ENCODE results near the gene SSB.
A peak's percentile ranks its signal among the peaks of the same experiment; 100 is the strongest.
"Not testable (repeated sequence)": the region's sequence is repeated elsewhere in the genome, so short reads cannot be mapped to it uniquely, and the experiment has no call there.

The SSB gene

DNA sequence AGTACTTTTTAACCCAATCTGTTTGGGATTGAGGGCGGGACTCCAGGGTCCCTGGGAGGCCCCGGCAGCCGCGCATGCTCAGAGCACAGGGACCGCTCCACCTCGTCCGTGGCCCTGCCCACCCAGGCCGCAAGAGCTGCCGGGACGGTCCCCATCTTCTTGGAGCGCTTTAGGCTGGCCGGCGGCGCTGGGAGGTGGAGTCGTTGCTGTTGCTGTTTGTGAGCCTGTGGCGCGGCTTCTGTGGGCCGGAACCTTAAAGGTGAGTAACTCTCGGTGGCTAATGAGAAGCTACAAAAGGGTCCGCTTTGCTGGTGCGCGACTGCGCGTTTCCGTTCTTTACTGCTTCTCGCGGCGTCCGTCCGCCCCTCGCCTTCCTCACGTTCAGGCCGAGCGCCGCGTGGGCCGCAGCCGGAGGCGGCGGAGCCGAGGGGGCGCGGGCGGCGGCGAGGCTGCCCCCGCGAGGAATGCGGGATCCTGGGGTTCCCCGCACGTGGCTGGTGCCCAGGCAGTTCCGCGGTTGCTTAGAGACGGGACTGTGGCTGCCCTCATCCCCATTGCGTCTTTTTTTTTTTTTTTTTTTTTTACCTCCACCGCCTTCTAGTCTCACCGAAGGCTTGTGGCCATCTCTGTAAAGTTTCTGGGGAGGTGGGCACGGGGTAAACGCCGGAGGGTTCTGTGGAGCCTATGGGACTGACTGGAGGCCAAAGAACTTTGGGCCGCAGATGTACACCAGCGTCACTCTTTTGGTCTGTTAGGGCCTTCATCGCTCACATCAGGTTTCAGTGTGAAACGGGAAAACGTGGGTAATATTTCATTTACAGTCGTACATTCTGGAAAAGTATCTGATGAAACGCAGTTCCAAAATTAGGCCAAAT is at the start of gene SSB:
SSB (plus strand) TSS at position 154 of the 875 bp plus-strand sequence. CDS start 2,090 bp downstream, outside the sequence.
- DNase-seq, result peak; percentile 85

DNA sequence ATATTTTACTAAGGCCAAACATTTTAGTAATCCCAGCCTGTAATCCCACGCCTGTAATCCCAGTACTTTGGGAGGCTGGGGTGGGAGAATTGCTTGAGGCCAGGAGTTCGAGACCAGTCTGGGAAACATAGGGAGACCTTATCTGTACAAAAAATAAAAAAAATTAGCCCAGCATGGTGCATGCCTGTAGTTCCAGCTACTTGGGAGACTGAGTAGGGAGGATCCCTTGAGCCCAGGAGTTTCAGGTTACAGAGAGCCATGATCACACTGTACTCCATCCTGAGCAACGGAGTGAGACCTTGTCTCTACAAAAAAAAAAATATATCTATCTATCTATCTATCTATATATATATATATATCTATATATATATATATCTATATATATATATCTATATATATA is 45.9 kb upstream of the SSB start:
- DNase-seq, result no peak

DNA sequence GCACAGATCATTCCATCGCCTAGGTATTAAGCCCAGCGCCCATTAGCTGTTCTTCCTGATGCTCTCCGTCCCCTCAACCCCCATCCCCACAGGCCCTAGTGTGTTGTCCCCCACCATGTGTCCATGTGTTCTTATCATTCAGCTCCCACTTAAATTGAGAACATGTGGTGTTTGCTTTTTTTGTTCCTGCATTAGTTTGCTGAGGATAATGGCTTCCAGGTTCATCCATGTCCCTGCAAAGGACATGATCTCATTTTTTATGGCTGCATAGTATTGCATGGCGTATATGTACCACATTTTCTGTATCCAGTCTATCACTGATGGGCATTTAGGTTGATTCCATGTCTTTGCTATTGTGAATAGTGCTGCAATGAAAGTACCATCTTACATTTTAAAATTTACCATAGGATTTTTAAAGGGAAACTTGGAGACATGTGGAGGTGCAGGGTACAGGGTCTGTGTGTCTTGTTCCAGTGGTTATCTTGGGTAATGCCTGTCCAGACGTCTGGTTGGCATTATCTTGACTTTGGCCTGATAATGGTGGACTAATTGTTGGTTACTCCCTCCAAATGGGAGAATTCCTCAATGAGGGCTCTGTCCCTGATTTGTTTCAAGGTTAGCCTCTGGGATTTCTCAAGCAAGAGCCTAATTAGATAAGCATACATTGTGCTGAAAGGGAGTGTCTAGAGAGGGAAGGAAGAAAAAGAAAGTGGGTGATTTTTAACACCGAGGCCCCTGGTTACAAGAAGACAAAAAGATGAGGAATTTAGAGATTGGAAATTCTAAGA is 43.4 kb upstream of the SSB start:
- DNase-seq, result no peak

DNA sequence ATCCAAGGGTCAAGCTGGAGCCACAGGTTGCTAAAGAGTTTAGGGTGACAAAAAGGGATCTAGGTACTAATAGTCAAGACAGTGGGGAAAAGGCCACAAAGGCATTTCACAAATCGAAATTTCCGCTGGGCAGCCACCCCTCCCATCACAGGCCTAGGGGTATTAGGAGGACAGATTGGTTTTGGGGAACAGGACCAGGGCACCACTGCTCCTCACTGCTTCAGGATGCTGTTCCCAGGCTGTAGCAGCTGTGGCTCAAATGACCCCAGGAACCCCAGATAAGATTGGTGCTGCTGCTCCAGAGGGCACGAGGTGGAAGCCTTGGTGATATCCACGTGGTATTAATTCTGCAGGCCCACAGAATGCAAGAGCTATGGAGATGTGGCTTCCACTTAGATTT is 42.3 kb upstream of the SSB start:
- DNase-seq, result no peak

DNA sequence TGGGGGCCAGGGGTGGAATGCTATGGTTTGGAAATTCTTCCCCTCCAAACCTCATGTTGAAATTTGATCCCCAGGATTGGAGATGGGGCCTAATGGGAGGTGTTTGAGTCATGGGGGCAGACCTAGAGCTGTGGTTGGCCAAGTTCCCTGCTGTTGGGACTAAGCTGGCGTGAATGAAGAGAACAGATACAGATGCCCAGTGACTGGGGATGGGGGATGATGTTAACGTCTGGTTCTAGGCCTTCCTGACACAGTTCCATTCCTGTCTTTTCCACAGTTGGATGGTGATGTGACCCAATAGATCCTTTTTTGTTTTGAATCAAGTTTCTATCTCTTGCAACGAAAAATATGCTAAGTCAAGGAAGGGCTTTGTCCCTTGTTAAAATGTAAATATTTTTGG is 41.3 kb upstream of the SSB start:
- no peak for DNase-seq

DNA sequence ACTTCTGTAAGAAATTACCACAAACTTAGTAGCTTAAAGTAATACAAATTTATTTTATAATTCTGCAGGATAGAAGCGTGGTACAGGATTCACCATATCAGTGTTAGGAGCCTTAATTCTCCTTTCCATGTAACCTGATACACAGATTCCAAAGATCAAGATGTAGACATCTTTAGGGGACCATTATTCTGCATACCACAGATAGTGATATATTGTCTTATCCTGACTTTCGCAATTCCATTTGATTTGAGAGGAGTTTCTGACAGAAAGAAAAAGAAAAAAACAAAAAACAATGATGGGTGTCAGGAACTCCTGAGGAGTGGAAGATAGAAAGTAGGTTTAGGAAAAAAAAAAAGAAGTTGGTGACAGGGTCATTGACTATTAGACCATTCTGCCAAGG is 40.9 kb upstream of the SSB start:
- no peak for DNase-seq

DNA sequence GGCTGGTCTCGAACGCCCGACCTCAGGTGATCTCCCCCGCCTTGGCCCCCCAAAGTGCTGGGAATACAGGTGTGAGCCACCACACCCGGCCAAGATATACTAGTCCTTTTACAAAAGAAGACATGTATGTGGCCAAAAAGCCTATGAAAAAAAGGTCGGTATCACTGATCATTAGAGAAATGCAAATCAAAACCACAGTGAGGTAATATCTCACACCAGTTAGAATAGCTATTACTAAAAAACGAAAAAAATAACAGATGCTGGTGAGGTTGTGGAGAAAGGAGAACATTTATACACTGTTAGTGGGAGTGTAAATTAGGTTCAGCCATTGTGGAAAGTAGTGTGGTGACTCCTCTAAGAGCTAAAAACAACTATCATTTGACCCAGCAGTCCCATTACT is 38.7 kb upstream of the SSB start:
- DNase-seq, result no peak

DNA sequence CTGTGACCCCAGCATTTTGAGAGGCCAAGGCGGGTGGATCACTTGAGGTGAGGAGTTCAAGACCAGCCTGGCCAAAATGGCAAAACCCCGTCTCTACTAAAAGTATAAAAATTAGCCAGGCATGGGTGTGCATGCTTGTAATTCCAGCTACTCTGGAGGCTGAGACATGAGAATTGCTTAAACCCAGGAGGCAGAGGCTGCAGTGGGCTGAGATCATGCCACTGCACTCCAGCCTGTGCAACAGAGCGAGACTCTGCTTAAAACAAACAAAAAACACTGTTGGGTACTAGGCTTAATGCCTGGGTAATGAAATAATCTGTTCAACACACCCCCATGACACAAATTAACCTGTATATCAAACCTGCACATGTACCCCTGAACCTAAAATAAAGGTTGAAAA is 37.9 kb upstream of the SSB start:
- DNase-seq, result not testable (repeated sequence)

DNA sequence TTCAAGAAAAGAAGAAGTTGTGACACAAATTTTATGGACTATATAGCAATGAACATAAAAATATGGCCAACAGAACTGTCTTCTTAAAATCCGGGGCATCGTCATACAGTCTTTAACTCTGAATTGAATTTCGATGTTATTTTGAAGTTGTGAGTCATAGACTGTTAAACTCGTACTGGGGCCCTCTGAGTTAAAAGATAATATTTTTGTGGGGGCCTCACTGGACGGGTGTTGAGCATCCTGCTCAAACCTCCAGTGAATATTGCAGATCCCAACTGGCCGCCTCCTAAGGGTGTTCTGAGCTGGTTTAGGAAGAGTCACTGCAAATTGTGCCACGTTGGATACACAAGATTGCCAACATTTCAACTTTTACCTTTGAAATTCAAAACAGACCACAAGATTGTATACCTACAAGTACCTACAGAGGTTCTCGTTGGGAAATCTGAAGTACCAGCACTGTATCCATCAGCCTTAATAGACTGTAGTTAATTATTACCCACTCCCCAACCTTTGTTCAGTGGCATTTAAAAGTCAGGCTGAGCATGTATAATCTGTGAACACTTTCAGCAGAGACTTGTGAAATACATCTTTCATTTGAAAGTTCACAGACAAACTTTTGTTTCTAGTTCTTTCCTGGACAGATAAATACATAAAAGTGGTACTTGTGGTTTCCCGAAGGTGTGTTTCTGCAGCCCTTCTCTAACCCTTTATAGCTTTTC is 37.3 kb upstream of the SSB start:
- no peak for DNase-seq

DNA sequence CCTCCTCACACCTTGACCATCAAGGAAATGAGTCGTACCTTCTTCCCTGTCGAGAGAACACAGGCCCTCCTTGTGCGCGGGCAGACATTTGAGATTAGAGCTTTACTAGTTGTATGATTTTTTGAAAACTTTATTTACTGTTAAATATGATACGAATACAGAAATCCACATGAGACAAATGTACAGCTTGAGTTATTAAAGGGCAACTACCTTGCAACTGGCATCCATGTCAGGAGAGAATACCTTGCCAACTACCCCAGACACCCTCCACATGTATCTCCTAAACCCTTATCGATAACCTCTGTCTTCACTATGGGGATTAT is 36.7 kb upstream of the SSB start:
- DNase-seq, result no peak

DNA sequence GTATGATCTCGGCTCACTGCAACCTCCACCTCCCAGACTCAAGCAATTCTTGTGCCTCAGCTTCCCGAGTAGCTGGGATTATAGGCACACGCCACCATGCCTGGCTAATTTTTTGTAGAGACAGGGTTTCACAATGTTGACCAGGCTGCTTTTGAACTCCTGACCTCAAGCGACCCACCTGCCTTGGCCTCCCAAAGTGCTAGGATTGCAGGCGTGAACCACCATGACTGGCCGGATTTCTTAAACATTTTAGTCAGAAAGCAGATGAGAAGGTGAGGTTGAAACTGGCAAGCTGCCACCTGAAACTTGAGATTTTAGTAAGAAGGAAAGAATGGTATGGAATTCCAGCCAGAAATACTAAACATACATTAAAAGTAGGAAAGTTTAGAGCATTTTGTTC is 33.1 kb upstream of the SSB start:
- DNase-seq, result no peak

DNA sequence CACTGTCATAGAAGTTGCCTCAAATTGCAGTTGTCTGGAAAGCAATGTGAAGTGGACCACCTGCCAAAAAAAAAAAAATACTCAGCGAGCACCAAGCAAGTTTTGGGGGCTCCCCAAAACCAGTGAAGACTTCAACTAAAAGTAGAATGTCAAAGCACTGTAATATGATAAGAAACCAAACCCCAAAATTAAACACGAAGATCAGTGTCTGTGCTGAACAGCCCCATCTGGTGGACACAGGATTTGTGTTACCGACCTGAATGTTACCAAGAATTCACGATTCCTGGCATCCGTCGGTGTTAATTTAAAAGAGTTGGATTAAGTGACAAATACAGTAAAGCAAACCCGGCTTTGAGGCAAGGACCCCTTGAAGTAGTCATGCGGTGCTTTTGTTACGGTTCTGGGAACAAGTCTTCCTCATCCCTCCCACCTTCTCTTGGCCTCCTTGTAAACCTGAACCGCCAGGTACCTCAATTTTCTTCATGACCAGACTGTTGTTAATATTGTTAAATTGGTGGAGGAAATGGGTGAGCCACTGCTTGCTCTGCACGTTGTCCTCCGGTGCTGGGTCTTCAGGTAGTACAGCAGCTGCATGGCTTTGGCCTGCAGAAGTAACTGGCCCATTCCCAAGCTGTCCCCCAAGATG is 31.3 kb upstream of the SSB start:
- no peak for DNase-seq

DNA sequence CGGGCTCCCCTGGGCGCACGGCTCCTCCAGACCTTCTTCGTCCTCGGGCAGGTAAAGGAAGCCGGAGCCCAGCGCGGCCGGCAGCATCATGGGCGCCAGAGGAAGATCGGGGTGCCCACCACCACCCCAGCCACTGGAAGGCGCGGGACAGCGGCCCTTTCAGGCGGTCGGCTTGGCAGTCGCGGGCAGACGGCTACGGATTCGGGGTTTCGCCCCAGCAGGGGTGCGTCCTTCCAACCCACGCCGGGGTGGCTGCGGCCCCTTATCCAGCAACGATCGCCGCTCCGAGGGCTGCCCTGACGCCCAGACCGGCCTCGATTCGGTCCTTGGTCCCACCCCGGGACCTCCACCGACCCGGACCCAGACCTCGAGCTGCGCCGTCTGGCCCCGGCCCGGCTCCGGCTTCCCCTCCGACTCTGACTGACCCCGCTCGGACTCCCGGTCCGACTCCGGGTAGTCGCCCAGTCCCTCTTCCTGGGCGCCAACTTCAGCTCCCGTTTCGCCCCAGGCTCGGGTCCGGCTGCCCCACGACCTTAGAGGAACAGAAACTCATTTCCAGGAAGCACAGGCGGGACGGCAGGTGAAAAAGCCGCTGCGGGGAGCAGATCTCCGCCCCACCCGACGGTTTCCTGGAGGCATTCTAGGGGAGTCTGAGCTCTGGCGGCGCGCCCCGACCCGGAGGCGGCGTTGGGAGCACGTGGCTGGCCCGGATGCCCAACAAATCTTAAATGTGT is 30.2 kb upstream of the SSB start:
- DNase-seq, result no peak

DNA sequence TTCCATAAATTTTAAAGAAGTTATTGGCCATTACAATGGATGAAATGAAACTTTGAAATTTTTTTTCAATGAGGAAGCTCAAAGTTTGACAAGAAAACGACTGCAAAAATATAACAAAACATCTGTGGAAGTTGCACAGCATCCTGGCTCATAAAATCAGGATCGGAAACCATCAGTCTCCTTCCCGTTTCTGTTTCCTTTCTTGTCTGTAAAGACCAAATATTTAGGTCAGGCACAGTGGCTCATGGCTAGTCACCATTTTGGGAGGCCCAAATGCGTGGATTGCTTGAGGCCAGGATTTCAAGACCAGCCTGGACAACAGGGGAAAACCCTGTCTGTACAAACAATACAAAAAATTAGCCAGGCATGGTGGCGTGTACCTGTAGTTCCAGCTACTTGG is 27.6 kb upstream of the SSB start:
- DNase-seq, result no peak

DNA sequence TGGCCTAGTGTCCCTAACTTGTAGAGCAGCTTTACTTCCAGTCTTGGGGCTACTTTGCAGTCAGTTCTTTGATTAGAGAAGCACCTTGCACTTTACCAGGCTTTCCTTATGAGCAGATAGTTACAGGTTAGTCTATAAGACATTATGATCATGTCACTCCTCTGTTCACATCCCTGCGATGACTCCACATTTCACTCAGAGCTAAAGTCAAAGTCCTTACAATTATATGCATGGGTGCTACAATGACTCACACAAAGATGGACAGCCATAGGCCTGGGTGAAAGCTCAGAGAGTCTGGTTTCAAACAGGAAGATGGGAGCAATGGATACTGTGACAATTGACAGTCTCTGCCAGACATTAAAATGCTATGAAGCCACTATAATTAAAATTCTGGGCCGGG is 27.1 kb upstream of the SSB start:
- DNase-seq, result no peak

DNA sequence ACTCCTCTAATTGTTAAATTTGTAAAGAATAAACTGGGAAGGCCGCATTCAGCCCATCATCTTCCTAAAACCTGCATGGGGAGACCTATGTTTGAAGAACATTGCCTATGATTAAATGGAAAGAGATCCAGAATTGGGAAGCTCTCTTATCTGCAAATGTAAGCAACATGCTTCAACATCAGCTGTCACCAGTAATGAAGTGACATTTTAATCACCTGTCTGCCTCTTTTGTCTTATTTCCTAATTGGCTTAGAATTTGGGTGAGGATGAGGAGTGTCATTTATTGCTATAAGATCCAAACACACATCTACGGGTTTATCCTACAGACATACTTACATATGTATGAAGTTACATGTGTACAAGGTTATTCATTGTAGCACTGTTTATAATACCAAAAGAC is 26.0 kb upstream of the SSB start:
- DNase-seq, result no peak

DNA sequence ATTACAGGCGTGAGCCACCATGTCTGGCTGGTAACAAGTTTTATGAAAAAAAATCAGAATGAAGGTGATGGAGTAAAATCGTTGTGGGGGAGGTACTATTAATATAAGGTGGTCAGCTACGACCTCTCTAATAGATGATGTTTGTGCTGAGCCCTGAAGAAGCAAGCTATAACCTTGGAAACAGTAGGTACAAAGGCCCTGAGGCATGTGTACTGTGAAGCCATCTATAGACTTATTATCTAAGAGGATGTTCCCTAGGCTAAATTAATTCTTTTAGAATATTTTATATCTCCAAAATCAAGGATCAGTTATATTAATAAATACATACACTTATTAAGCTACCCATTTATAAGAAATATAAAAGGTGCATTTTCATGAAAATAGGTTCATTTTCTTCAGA is 23.3 kb upstream of the SSB start:
- DNase-seq, result no peak

DNA sequence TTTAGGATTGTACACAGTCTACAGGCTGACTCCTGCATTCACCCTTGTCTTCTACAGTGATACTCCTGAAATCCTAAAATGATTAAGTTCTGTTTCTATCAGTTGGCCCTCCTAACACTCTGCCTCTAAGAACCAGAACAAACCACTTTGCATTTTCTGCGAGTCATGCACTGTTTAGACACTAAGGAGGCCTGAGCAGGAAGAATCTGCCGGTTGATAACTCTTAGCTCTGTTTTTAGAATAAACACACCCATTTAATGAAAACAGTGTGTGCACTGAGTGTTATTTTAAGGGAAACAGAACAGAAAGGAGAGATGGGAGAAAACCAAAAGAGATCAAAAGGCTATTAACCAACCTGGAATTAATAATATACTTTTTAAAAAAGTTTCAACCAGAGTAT is 22.9 kb upstream of the SSB start:
- DNase-seq, result no peak

DNA sequence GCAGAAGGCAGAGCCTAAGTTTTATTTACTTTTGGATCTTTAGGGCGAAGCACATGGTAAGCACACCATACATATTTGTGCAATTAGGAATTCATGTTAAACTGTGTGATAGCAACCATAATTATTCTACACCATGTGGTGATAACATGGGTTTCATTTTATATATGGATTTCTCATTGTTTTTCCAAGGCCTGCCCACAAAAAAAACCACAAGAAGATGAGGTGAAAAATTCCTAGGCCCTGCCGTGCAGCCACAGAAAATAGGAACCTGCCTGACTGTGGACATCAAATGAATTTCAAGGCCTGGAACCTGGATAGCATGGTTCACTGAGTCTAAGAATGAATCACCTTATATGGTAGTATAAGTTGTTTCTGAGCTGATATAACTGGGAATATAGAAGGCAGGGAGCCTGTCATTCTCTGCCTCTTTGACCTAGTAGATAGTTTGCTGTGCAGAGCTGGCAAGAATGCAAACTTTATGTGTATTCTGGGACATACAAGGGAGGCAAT is 22.4 kb upstream of the SSB start:
- no peak for DNase-seq

DNA sequence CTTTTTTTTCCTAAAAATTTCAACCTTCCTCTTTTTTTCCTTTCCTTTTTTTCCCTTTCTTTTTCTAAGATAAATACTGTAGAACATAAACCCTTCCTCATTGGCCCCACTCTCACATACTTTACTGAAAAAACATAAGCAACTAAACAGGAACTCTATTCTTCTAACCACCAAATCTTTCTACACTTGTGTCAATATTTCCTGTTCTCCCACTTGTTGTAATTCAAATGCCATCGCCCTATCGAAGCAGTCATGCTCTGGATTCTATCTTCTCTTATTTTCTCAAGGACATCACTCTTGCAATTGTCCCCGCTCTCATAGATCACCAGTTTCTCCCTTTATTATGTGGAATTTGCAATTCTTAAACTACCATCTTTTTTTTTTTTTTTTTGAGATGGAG is 20.2 kb upstream of the SSB start:
- no peak for DNase-seq

DNA sequence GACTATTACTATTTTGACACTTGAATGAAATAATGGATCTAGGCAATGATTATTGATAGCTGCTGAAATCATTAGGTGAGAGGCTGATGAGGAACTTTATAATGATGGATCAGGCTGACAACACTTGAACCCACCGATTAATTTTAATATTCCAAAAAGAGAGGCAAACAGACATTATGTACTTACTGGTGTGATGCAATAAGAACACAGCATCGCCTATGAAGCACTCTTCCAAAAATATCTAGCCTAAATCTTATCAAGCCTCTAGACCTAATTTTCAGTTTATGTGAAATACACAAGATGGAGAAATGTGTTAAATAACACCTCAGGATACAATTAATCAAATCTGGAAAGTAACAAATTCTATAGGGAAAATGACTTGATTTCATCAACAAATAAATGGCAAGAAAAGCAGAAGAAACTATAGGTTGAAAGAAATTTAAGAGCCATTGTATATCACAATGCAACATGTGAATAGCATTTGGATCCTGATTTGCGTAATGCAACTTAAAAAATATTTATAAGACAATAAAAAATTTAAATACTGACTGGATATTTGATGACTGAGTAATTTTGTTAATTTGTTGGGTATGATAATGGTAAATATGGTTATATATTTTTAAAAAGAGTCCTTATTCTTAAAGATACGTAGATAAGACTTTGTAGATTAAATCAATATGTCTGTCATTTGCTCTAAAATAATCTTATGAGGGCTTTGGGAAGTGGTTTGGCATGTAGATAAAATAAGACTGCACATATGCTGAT is 17.2 kb upstream of the SSB start:
- no peak for DNase-seq

DNA sequence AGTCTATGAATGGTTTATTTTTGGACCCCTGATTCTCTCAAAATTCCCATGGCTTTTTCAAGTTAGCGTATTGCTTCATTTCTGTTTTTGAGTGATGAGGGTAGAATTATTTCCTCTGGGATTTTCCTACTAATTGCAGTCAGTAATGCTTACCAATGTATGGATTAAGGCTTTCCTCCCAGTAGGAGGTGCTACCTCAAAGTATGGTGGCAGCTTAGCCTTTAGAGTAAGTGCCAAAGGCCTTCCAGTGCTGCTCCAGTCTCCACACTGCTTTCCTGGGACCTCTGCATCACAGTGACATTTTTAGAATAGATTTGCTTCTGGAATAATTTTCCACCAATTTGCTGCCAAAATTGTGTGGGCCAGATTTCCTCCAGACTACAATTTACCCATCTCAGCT is 16.2 kb upstream of the SSB start:
- no peak for DNase-seq
